Epithelial cell of proximal tubule (primary cell): ENCODE data around the gene NUDT3. TPM values are rescaled to one million over a fixed set of nuclear protein-coding genes. Genes with fewer than 3 reads are reported as not detected.

Source experiments
- DNase-seq: peaks from one replicate; pipeline ENCODE4 v3.0.0-alpha.2; 2011; ENCODE audit warnings: low read depth
- H3K4me3 ChIP-seq: 2 replicates; pipeline ENCODE4 v1.5.1; 2011; ENCODE audit warnings: low read depth, mild to moderate bottlenecking, low read length
- total RNA-seq: library from RNA; depleted of rRNA; stranded (reverse); fragments of >200 nt; gene quantifications from 2 replicates; pipeline ENCODE4 v1.2.3, GENCODE V29; 2015
- TF ChIP-seq, protein P1 (sequence below): conservative IDR thresholded peaks from 2 replicates; pipeline ENCODE4 v1.5.1; 2012; ENCODE audit warnings: low read depth, mild to moderate bottlenecking, low read length

Gene NUDT3
- total RNA-seq, 1 donor from 2014 or later = 16.7 TPM

DNA sequence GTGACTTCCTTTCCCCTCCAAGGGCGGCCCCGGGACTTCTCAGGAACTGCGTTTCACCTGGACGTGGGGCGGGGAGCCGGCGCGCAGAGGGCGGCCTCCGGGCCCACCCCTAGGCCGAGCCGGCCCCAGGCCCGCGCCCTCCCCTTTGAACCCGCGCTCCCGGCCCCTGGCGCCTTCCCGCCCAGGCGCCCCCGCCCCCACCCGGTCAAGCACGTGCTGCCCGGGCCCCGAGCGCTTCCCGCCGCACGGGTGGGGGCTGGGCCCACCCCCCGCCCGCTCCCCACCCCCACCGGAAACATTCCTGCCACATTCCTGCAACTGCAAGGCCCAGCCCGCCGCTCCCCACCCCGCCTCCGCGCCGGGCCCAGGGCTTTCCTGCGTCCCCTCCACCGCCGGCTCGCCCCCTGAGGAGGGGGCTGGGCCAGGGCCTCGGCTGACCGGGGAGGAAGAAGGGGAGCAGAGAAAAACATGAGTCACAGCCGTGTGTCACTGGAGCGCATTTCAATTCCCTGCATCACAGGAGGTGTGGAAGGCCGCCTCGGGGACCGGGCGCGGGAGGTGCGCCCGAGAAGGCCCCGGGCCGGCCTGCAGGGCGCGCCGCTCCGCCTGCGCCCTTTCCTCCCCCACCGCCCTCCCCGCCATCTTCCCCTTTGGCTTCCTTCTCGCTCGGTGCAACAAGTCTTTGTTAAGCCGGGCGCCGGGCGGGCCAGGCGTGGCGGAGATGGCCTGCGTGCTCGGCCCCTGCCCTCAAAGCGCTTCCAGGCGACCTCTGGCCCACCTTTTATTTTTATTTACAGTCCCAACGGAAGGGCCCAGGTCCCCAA lies 156.9 kb downstream of the NUDT3 start:
- no peak for DNase-seq
- TF ChIP-seq, protein P1, sequence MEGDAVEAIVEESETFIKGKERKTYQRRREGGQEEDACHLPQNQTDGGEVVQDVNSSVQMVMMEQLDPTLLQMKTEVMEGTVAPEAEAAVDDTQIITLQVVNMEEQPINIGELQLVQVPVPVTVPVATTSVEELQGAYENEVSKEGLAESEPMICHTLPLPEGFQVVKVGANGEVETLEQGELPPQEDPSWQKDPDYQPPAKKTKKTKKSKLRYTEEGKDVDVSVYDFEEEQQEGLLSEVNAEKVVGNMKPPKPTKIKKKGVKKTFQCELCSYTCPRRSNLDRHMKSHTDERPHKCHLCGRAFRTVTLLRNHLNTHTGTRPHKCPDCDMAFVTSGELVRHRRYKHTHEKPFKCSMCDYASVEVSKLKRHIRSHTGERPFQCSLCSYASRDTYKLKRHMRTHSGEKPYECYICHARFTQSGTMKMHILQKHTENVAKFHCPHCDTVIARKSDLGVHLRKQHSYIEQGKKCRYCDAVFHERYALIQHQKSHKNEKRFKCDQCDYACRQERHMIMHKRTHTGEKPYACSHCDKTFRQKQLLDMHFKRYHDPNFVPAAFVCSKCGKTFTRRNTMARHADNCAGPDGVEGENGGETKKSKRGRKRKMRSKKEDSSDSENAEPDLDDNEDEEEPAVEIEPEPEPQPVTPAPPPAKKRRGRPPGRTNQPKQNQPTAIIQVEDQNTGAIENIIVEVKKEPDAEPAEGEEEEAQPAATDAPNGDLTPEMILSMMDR = no peak
- peak overlapping the region; percentile 71 for H3K4me3 ChIP-seq

DNA sequence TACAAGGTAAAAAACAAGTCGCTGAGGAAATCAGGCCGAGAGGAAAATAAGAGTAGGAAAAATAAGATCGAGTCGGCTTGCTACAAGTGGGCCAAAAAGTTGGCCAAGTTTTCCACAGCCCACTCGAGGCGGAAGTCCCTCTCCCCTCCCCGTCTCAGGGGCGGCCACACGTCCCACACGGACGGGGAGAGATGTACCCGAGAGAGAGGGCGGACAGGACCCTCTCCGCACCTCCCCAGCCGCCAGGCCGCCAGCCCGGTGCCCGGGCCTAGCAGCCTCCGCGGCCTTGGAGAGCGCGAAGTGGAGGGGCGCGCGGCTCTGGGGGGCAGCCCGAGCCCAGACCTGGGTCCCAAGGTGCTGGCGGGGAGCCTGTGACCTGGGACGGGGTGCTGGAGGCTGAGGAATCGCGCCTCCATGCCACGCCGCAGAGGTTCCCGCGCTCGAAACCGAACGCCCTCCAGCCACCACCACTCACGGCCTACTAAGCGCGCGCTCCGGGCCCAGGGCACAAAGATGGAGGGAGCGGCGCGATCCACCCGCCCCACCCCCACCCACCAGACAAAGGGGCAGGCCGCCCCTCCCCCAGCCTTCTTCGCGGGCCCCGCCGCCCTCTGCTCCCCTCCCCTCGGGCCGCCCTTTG lies 157.7 kb downstream of the NUDT3 start:
- no peak overlapping the region for H3K4me3 ChIP-seq
- TF ChIP-seq, protein P1 = no peak
- no peak for DNase-seq

DNA sequence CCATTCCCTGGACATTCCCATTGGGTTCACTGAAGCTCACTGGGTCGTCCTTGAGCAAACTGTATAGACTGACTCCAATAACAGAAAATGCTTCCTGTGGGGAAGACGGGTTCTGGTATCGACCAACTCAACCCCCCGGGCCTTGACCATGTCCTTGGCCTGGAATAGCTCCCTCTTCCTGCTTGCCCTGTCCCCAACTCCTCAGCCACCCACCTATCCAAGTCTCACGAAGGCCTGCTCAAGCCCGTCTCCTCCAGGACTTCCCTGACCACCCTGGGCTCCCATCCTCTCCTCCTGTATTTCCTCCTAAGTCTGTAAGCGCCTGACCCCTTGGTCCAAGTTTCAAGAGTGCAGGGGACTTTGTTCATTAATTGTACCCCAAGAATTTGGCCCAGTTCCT lies 158.6 kb downstream of the NUDT3 start:
- TF ChIP-seq, protein P1 = no peak
- H3K4me3 ChIP-seq = no peak overlapping the region
- DNase-seq = no peak

DNA sequence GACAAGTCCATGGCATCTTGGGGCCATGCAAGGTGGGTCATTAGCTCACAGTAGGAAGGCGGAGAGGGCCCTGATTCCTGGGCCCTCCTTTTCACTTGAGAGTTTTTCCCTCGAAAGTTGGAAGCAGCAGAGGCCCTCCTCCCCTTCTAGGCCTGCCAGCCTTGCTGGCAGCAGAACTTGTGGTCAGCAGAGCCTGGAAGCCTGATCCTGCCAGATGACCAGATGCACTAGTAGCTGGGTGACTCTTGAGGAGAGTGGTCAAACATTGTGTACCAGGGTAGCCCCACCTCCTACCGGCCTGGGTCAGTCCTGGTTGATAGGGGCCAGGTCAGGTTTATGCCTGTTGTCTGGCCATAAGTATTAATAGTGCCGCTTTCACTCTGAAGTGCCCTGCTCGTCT lies 159.6 kb downstream of the NUDT3 start:
- TF ChIP-seq, protein P1 = no peak
- DNase-seq = no peak
- no peak overlapping the region for H3K4me3 ChIP-seq

DNA sequence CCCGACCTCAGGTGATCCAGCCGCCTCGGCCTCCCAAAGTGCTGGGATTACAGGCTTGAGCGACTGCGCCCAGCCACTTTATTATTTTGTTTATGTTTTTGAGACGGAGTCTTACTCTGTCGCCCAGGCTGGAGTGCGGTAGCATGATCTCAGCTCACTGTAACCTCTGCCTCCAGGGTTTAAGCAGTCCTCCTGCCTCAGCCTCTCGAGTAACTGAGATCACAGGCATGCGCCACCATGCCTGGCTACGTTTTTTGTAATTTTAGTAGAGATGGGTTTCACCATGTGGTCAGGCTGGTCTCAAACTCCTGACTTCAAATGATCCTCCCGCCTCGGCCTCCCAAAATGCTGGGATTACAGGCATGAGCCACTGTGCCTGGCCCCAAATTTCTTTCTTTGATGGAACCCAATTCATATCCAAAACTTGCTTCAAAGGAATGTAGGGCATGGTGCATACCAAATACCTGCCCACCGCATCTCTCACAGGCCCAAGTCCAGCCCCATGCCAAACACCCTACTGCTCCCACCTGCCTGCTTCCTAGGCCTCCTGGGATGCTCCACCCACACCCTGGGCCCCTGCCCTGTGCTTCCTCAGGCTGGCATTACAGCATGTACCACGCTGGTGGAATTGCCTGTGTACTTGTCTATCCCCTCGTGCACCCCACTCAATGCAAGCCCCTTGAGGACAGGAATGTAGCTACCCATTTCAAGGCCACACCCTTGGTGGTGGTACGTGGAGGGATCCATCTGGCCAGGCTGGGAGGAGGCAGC lies 160.7 kb downstream of the NUDT3 start:
- TF ChIP-seq, protein P1 = no peak
- DNase-seq = no peak
- H3K4me3 ChIP-seq = no peak overlapping the region

DNA sequence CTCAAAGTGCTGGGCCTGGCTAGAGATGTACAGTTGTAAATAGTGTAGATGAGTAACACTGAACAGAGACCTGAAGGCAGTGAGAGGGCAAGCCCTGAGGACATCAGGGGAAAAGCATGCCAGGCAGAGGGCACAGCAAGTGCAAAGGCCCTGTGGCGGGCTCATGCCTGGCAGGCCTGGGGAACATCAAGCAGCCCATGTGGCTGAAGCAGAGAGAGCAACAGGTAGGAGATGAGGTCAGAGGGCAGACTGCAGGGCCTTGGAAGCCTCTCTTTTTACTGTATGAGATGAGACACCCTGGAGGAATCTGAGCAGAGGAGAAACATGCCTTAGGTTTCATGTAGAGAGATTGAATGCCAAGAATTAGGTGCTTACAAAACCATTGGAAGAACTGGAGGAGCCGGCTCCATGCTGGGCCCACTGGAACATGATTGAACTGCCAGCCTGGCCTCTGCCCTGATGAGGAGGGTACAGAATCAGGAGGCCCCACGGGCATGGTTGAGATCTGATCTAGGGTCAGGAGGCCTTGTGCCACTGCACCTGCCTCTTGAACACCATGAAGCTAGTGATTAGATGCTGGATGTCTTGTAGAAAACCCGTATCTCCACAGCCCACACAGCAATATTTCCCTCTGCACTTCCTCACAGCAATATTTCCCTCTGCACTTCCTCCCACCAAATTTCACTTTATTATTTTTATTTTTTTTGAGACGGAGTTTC lies 161.7 kb downstream of the NUDT3 start:
- no peak for DNase-seq
- no peak overlapping the region for H3K4me3 ChIP-seq
- TF ChIP-seq, protein P1 = no peak
